ENCODE results near the gene PDZRN3.

PDZRN3 gene

DNA sequence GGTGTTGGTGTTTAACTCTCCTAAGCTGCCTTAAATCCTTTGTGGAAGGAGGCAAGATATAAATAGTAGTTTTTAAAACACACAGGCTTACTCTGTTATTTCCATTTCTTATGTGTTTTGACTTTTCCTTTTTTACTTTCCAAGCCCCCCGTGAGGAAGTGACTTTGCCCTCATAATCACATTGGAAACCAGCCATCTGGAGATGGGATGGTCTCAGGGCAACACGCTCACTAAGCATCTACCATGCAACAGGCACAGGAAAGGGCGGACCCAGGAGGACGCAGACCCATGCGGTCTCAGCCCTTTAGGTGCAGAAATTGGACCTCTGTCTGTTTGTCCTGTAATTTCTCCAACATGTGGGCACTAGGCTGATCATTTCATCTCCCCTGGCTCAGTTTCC lies 115.7 kb downstream of the PDZRN3 start:
- TF ChIP-seq, protein P1, sequence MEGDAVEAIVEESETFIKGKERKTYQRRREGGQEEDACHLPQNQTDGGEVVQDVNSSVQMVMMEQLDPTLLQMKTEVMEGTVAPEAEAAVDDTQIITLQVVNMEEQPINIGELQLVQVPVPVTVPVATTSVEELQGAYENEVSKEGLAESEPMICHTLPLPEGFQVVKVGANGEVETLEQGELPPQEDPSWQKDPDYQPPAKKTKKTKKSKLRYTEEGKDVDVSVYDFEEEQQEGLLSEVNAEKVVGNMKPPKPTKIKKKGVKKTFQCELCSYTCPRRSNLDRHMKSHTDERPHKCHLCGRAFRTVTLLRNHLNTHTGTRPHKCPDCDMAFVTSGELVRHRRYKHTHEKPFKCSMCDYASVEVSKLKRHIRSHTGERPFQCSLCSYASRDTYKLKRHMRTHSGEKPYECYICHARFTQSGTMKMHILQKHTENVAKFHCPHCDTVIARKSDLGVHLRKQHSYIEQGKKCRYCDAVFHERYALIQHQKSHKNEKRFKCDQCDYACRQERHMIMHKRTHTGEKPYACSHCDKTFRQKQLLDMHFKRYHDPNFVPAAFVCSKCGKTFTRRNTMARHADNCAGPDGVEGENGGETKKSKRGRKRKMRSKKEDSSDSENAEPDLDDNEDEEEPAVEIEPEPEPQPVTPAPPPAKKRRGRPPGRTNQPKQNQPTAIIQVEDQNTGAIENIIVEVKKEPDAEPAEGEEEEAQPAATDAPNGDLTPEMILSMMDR (IDR thresholded peaks at IDR 0.05; ENCODE audit: control insufficient read depth, insufficient read depth, low read depth, low read length, missing control alignments): no peak
- no peak overlapping the region for H3K4me3 ChIP-seq (ENCODE audit: control insufficient read depth, low read depth, low read length)
- DNase-seq (ENCODE audit: low read depth): no peak

DNA sequence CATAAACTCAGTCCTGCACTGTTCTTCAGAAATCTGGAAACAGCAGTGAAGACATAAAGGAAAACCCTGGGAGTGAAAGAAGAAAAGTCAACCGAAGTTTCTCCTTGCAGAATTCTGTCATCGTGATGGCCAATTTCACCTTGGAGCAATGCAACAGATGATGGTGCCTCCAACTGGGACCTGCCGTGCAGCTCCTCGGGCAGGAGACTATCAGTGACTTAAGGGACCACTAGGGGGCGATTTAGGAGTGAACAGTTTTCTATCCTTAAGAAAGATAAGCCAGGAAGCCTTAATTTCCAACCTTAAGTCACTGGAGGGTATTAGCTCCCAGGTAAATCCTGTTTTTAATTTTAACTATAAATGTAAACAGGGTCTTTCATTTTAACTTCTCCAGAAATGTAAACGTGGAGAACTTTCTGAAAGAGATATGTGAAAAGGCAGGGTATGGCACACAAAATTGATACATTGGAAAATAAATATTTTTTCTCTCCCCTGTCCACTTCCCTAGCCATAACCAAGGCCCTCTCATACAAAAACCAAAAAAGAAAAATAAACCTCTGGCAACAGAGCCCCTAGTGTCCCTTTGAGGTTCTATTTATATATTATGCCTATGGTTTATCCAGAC lies 116.3 kb downstream of the PDZRN3 start:
- TF ChIP-seq, protein P1 (IDR thresholded peaks at IDR 0.05; ENCODE audit: control insufficient read depth, insufficient read depth, low read depth, low read length, missing control alignments): peak; percentile 78
- H3K4me3 ChIP-seq (ENCODE audit: control insufficient read depth, low read depth, low read length): no peak overlapping the region

DNA sequence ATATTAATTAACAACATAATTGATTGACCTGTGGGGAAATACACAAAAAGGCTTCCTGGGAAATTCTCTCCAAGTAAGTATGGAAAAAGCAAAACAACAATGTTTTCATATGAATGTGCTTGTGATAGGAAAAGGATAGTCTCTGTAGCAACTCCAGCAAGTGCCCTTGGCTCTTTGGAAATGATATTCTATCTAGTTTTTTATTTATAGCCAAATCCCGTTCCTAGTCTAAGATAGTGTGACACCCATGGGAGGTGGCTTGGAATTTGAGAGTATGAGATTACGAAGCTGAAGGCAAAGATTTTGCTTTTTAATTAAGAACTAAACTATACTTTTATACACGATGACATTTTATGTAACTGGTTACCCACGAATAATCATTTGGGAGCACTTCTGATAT lies 119.9 kb downstream of the PDZRN3 start:
- TF ChIP-seq, protein P1 (IDR thresholded peaks at IDR 0.05; ENCODE audit: control insufficient read depth, insufficient read depth, low read depth, low read length, missing control alignments): no peak
- H3K4me3 ChIP-seq (ENCODE audit: control insufficient read depth, low read depth, low read length): no peak overlapping the region
- no peak for DNase-seq (ENCODE audit: low read depth)

More for the DNA sequence above, 116.3 kb downstream of the PDZRN3 start:
- no peak for DNase-seq (ENCODE audit: low read depth)

DNA sequence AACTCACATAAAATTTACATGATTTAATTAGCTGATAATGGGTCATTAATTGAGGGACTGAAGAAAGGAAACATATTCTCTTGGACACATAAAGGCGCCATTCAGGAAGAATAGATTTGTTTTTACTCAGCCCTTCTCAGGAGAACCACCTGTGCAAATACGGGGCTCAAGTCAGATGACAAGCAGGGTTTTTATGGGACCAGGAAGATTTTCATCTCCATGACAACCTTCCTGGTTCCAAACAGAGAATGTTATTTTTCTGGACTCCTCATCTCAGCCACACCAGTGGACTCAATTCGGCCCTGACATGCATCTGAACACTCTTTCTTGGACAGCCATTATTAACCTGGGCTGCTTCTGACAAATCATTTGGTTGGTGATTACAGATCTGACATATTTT lies 120.5 kb downstream of the PDZRN3 start:
- TF ChIP-seq, protein P1 (IDR thresholded peaks at IDR 0.05; ENCODE audit: control insufficient read depth, insufficient read depth, low read depth, low read length, missing control alignments): no peak
- no peak overlapping the region for H3K4me3 ChIP-seq (ENCODE audit: control insufficient read depth, low read depth, low read length)
- no peak for DNase-seq (ENCODE audit: low read depth)

DNA sequence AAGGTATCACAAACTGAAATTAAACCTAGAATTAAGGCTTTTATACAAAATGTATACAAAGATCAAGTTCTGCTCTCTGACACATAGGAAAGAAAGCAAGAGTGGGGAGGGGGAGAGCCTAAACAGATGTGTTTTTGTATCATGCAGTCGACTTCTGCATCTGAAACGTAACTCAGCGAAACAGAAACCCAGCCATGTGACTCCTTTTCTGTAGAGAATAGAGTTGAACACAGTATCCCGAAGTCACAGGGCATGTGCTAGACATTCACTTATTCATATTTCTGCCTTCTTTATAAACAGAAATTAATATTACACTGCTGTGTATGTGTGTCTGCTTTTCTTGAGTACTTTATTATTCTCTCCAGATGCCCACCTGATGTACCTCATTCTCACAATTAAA lies 121.0 kb downstream of the PDZRN3 start:
- DNase-seq (ENCODE audit: low read depth): no peak
- H3K4me3 ChIP-seq (ENCODE audit: control insufficient read depth, low read depth, low read length): no peak overlapping the region
- TF ChIP-seq, protein P1 (IDR thresholded peaks at IDR 0.05; ENCODE audit: control insufficient read depth, insufficient read depth, low read depth, low read length, missing control alignments): no peak

DNA sequence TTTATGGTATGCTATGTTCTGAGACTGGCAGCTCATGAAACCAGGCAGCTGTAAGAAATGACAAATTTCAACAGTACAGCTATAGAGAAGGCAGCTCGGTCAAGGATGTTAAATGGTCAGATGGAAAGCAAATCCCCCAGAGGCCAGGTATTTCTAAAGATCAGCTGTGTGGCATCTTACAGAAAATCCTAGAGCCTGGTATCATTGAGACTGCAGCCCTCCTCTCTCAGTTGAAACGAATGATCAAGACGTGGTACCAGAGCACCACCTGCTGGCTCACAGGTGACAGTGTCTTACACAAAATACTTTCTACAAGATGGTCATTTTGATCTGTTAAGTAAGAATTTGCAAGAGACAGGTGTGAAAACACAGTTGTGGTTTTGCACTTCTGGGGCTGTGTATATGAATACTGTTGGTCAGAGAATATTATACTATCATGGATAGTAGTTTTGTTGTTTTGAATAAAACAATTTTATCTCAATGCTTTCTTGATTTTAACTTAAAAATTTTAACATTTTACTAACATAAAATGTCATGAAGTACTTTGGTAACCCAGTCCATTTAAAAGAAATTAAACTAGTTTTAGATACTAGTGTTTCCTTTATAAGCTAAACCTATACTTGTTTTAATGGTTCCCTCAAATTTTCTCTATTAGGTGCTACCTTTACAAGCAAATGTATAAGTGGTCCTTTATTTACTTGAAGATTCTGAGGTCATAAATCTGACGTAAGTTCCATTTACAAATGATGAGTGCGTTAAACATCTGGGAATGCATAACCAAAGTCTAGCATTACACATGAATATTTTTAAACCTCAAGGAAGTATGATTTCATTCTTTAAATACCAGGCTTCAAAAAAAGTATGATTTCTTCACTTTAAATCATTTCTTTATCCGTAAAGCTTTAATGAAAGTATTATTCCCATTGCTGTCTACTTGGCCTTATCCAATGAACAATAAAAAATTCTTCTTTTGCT lies 121.8 kb downstream of the PDZRN3 start:
- TF ChIP-seq, protein P1 (IDR thresholded peaks at IDR 0.05; ENCODE audit: control insufficient read depth, insufficient read depth, low read depth, low read length, missing control alignments): peak; percentile 83
- H3K4me3 ChIP-seq (ENCODE audit: control insufficient read depth, low read depth, low read length): no peak overlapping the region
- DNase-seq (ENCODE audit: low read depth): peak; percentile 80
